SU-DHL-6 (cell line): ENCODE results near the gene CLDN19.

Experiments used
- EZH2phosphoT487 ChIP-seq: fragments of 200-600 bp; sonication (generic), shearing (Covaris generic); conservative IDR thresholded peaks from 2 replicates; pipeline ENCODE4 v1.6.1; 2018; ENCODE audit warnings: mild to moderate bottlenecking, antibody characterized with exemption, low read length, moderate library complexity, mixed read lengths
- TF ChIP-seq, protein P1 (sequence below): fragments of 200-600 bp; sonication (generic); IDR thresholded peaks from one replicate; pipeline ENCODE4 v1.5.1; 2017; ENCODE audit warnings: antibody characterized with exemption, mild to moderate bottlenecking, low read length, moderate library complexity; ENCODE audit not compliant: insufficient read depth, poor library complexity, severe bottlenecking

DNA sequence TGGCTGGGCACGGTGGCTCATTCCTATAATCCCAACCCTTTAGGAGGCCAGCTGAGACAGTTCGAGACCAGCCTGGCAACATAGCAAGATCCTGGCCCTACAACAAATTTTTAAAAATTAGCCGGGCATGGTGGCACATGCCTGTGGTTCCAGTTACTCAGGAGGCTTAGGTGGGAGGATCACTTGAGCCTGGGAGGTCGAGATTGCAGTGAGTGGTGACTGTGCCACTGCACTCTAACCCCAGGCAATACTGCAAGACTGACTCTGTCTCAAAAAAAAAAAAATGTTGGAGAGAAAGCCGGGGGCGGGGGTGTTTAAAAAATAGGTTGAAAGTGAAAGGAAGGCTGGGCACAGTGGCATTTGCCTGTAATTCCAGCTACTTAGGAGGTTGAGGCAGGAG, 16.5 kb downstream of the CLDN19 start:
- TF ChIP-seq, protein P1, sequence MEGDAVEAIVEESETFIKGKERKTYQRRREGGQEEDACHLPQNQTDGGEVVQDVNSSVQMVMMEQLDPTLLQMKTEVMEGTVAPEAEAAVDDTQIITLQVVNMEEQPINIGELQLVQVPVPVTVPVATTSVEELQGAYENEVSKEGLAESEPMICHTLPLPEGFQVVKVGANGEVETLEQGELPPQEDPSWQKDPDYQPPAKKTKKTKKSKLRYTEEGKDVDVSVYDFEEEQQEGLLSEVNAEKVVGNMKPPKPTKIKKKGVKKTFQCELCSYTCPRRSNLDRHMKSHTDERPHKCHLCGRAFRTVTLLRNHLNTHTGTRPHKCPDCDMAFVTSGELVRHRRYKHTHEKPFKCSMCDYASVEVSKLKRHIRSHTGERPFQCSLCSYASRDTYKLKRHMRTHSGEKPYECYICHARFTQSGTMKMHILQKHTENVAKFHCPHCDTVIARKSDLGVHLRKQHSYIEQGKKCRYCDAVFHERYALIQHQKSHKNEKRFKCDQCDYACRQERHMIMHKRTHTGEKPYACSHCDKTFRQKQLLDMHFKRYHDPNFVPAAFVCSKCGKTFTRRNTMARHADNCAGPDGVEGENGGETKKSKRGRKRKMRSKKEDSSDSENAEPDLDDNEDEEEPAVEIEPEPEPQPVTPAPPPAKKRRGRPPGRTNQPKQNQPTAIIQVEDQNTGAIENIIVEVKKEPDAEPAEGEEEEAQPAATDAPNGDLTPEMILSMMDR: no peak
- no peak for TF ChIP-seq EZH2phosphoT487
